Neural cell (in vitro differentiated cells): ENCODE results near the gene GRIK2. TPM values are rescaled to one million over a fixed set of nuclear protein-coding genes. Genes with fewer than 3 reads are reported as not detected.

Experiments used
- H2AFZ ChIP-seq: fragments of 200-600, 300-800 bp; sonication (generic), shearing (Covaris generic); 2 replicates; pipeline ENCODE4 v1.6.0; 2014; ENCODE audit warnings: low read depth, mild to moderate bottlenecking, antibody characterized with exemption, low read length, moderate library complexity
- H3F3A ChIP-seq: fragments of 200-600 bp; shearing (Covaris generic); 2 replicates; pipeline ENCODE4 v1.6.1; 2016; ENCODE audit warnings: mild to moderate bottlenecking, moderate library complexity, mixed read lengths, antibody characterized with exemption, low read length; ENCODE audit not compliant: insufficient read depth, poor library complexity, severe bottlenecking
- H3K27ac ChIP-seq: fragments of 200-600, 300-800 bp; sonication (generic), shearing (Covaris generic); 2 replicates; pipeline ENCODE4 v1.5.1; 2014; ENCODE audit warnings: mild to moderate bottlenecking, low read length, moderate library complexity
- H3K27me3 ChIP-seq: fragments of 300-800, 200-600 bp; sonication (generic), shearing (Covaris generic); 2 replicates; pipeline ENCODE4 v1.6.0; 2014; ENCODE audit warnings: mild to moderate bottlenecking, low read depth, low read length, moderate library complexity; ENCODE audit not compliant: insufficient read depth
- H3K36me3 ChIP-seq: fragments of 300-800, 200-600 bp; sonication (generic), shearing (Covaris generic); 2 replicates; pipeline ENCODE4 v1.5.1; 2014; ENCODE audit warnings: mild to moderate bottlenecking, antibody characterized with exemption, low read length, moderate library complexity; ENCODE audit not compliant: insufficient read depth
- H3K4me2 ChIP-seq: fragments of 300-800, 200-600 bp; sonication (generic), shearing (Covaris generic); 2 replicates; pipeline ENCODE4 v1.6.0; 2014; ENCODE audit warnings: mild to moderate bottlenecking, low read length
- H3K4me3 ChIP-seq: fragments of 300-800, 200-600 bp; sonication (generic), shearing (Covaris generic); 2 replicates; pipeline ENCODE4 v1.5.1; 2014; ENCODE audit warnings: mild to moderate bottlenecking, low read length, moderate library complexity
- H3K79me2 ChIP-seq: fragments of 200-600 bp; shearing (Covaris generic); replicated peaks from 2 replicates; pipeline ENCODE4 v1.6.0; 2014; ENCODE audit warnings: mild to moderate bottlenecking, low read length, moderate library complexity; ENCODE audit not compliant: insufficient read depth
- H3K9ac ChIP-seq: fragments of 300-800, 200-600 bp; sonication (generic), shearing (Covaris generic); 2 replicates; pipeline ENCODE4 v1.6.1; 2016; ENCODE audit warnings: mild to moderate bottlenecking, low read length, mixed read lengths
- H3K9me2 ChIP-seq: fragments of 200-600 bp; shearing (Covaris generic); 2 replicates; pipeline ENCODE4 v1.6.1; 2016; ENCODE audit warnings: mild to moderate bottlenecking, low read length, mixed read lengths; ENCODE audit not compliant: insufficient read depth
- H3K9me3 ChIP-seq: fragments of 200-600, 300-800 bp; sonication (generic), shearing (Covaris generic); 2 replicates; pipeline ENCODE4 v1.6.1; 2016; ENCODE audit warnings: mild to moderate bottlenecking, mixed run types, low read length, moderate library complexity, mixed read lengths
- H4K20me1 ChIP-seq: fragments of 200-600 bp; shearing (Covaris generic); 2 replicates; pipeline ENCODE4 v1.6.1; 2016; ENCODE audit warnings: mild to moderate bottlenecking, mixed run types; ENCODE audit not compliant: insufficient read depth
- CTCF ChIP-seq: fragments of 450-650 bp; IDR thresholded peaks from 2 replicates; pipeline ENCODE4 v1.5.1; 2014; ENCODE audit warnings: antibody characterized with exemption, mild to moderate bottlenecking, moderate library complexity; ENCODE audit not compliant: poor library complexity, severe bottlenecking
- EP300 ChIP-seq: fragments of 450-650 bp; conservative IDR thresholded peaks from 2 replicates; pipeline ENCODE4 v1.6.1; 2014; ENCODE audit warnings: antibody characterized with exemption, mild to moderate bottlenecking, moderate library complexity; ENCODE audit not compliant: poor library complexity, severe bottlenecking
- EZH2 ChIP-seq: fragments of 200-600, 300-800 bp; shearing (Covaris generic), sonication (generic); IDR thresholded peaks from 2 replicates; pipeline ENCODE4 v1.6.1; 2014; ENCODE audit warnings: antibody characterized with exemption, low read length, borderline replicate concordance, mild to moderate bottlenecking; ENCODE audit not compliant: insufficient read depth, poor library complexity, severe bottlenecking
- MXI1 ChIP-seq: fragments of 450-650 bp; conservative IDR thresholded peaks from 2 replicates; pipeline ENCODE4 v1.6.1; 2014; ENCODE audit warnings: antibody characterized with exemption, mild to moderate bottlenecking; ENCODE audit not compliant: poor library complexity, severe bottlenecking
- POLR2AphosphoS5 ChIP-seq: IDR thresholded peaks from 2 replicates; pipeline ENCODE4 v1.6.1; 2012
- RAD21 ChIP-seq: fragments of 450-650 bp; conservative IDR thresholded peaks from 2 replicates; pipeline ENCODE4 v1.6.1; 2014; ENCODE audit warnings: antibody characterized with exemption, mild to moderate bottlenecking, moderate library complexity
- REST ChIP-seq: IDR thresholded peaks from 2 replicates; pipeline ENCODE4 v1.6.1; 2012; ENCODE audit warnings: borderline replicate concordance
- SMC3 ChIP-seq: fragments of 450-650 bp; conservative IDR thresholded peaks from 2 replicates; pipeline ENCODE4 v1.6.1; 2014; ENCODE audit warnings: antibody characterized with exemption, mild to moderate bottlenecking, moderate library complexity; ENCODE audit not compliant: poor library complexity
- TAF1 ChIP-seq: IDR thresholded peaks from 2 replicates; pipeline ENCODE4 v1.6.1; 2012; ENCODE audit warnings: low read depth
- polyA plus RNA-seq: library from polyadenylated mRNA; depleted of rRNA; stranded (reverse); fragments of >200 nt; gene quantifications from 2 replicates; pipeline ENCODE4 v1.2.3, GENCODE V29; 2014

Gene GRIK2
- polyA plus RNA-seq, 1 donor from 2014 or later, result 106 TPM

- TF ChIP-seq EZH2 (no peak), REST (no peak), TAF1 (no peak), CTCF (no peak), RAD21 (no peak), MXI1 (no peak), SMC3 (no peak), EP300 (no peak), POLR2AphosphoS5 (no peak)
- Histone ChIP-seq H3F3A (no peaks in the 10 kb centered on the region), H3K36me3 (no peaks in the 10 kb centered on the region), H3K9me2 (no peaks in the 10 kb centered on the region), H3K9me3 (no peaks in the 10 kb centered on the region), H3K27me3 (no peaks in the 10 kb centered on the region), H3K79me2 (no peaks in the 10 kb centered on the region), H4K20me1 (no peaks in the 10 kb centered on the region), H3K4me2 (no peak overlapping the region), H3K4me3 (no peak overlapping the region), H2AFZ (no peak overlapping the region), H3K27ac (no peak overlapping the region), H3K9ac (no peak overlapping the region)
Measured at GRCh38 chr6:101478891-101479290, 85.4 kb downstream of the GRIK2 start.

- TF ChIP-seq REST (no peak), EP300 (no peak), RAD21 (no peak), MXI1 (no peak), EZH2 (no peak), SMC3 (no peak)
- Histone ChIP-seq H3K36me3 (no peaks in the 10 kb centered on the region), H3K4me3 (no peak overlapping the region), H3K9me2 (no peaks in the 10 kb centered on the region), H4K20me1 (no peaks in the 10 kb centered on the region), H3F3A (no peaks in the 10 kb centered on the region), H2AFZ (no peak overlapping the region), H3K9ac (no peak overlapping the region), H3K27ac (no peak overlapping the region), H3K79me2 (no peaks in the 10 kb centered on the region), H3K4me2 (no peak overlapping the region), H3K9me3 (no peaks in the 10 kb centered on the region), H3K27me3 (no peaks in the 10 kb centered on the region)
Measured at GRCh38 chr6:101482606-101483005, 89.1 kb downstream of the GRIK2 start.
